GM23248 (cell line): ENCODE data around the gene SARNP.

Experiments
- EZH2 ChIP-seq: fragments of 200-600 bp; sonication (generic); IDR thresholded peaks from 2 replicates; pipeline ENCODE4 v1.6.1; 2018; ENCODE audit warnings: antibody characterized with exemption, mild to moderate bottlenecking; ENCODE audit not compliant: insufficient read depth, poor library complexity, severe bottlenecking
- EZH2phosphoT487 ChIP-seq: fragments of 200-600 bp; sonication (generic); IDR thresholded peaks from 2 replicates; pipeline ENCODE4 v1.6.1; 2018; ENCODE audit warnings: antibody characterized with exemption, moderate library complexity, mild to moderate bottlenecking, low read depth; ENCODE audit not compliant: insufficient read depth

GRCh38 chr12:55839345-55840140 lies 22.0 kb upstream of the SARNP start:
- TF ChIP-seq EZH2 (no peak), EZH2phosphoT487 (no peak)
